ENCODE measurements around the gene DUOX1.

The DUOX1 gene

GRCh38 chr15:45128971-45129639, 689 bp upstream of the DUOX1 start:
- Histone ChIP-seq H3K4me1 (peaks cover 0 to 15% (median 7%) of the 10 kb centered on the region in 4 donors), H3K9me3 (no peaks in the 10 kb centered on the region), H3K36me3 (no peaks in the 10 kb centered on the region), H3K27ac (no peak overlapping the region), H3K4me3 (peak overlapping the region; percentile 22 to 34), H3K27me3 (peaks cover 3 to 64% of the 10 kb centered on the region in 2 donors)
- intact Hi-C loops (cut with DNase I; ENCODE audit: low total_unique reads): no loop called here
- TF ChIP-seq CTCF (IDR thresholded peaks at IDR 0.05): no peak
- no peak for DNase-seq

GRCh38 chr15:45130291-45131000, 652 bp downstream of the DUOX1 start:
- peaks cover 3 to 65% of the 10 kb centered on the region in 2 donors for H3K27me3 ChIP-seq
- H3K36me3 ChIP-seq: no peaks in the 10 kb centered on the region
- no peak for TF ChIP-seq CTCF (IDR thresholded peaks at IDR 0.05)
- no peak for DNase-seq
- H3K4me3 ChIP-seq: no peak overlapping the region
- H3K9me3 ChIP-seq: no peaks in the 10 kb centered on the region
- peaks cover 0 to 23% (median 11%) of the 10 kb centered on the region in 4 donors for H3K4me1 ChIP-seq
- no peak overlapping the region for H3K27ac ChIP-seq
- intact Hi-C loops (cut with DNase I; ENCODE audit: low total_unique reads): no loop called here

GRCh38 chr15:45131510-45131909, 1.7 kb downstream of the DUOX1 start:
- peaks cover 0 to 24% (median 11%) of the 10 kb centered on the region in 4 donors for H3K4me1 ChIP-seq
- H3K36me3 ChIP-seq: no peaks in the 10 kb centered on the region
- H3K4me3 ChIP-seq: no peak overlapping the region
- DNase-seq: no peak
- H3K27ac ChIP-seq: no peak overlapping the region
- H3K9me3 ChIP-seq: no peaks in the 10 kb centered on the region
- no peak for TF ChIP-seq CTCF (IDR thresholded peaks at IDR 0.05)
- peaks cover 3 to 71% of the 10 kb centered on the region in 2 donors for H3K27me3 ChIP-seq
- intact Hi-C loops (cut with DNase I; ENCODE audit: low total_unique reads): no loop called here

- Histone ChIP-seq H3K4me1 (peaks cover 0 to 24% (median 11%) of the 10 kb centered on the region in 4 donors), H3K27me3 (peaks cover 3 to 75% of the 10 kb centered on the region in 2 donors), H3K36me3 (no peaks in the 10 kb centered on the region), H3K27ac (no peak overlapping the region), H3K9me3 (no peaks in the 10 kb centered on the region), H3K4me3 (no peak overlapping the region)
- intact Hi-C loops (cut with DNase I; ENCODE audit: low total_unique reads): no loop called here
- no peak for DNase-seq
- TF ChIP-seq CTCF (IDR thresholded peaks at IDR 0.05): no peak
These were observed 3.2 kb downstream of the DUOX1 start for GRCh38 chr15:45132844-45133560.

GRCh38 chr15:45133561-45133920, 3.7 kb downstream of the DUOX1 start:
- H3K27ac ChIP-seq: no peak overlapping the region
- intact Hi-C loops (cut with DNase I; ENCODE audit: low total_unique reads): no loop called here
- no peak for TF ChIP-seq CTCF (IDR thresholded peaks at IDR 0.05)
- DNase-seq: no peak
- peaks cover 3 to 75% of the 10 kb centered on the region in 2 donors for H3K27me3 ChIP-seq
- H3K36me3 ChIP-seq: no peaks in the 10 kb centered on the region
- peaks cover 0 to 24% (median 11%) of the 10 kb centered on the region in 4 donors for H3K4me1 ChIP-seq
- H3K9me3 ChIP-seq: no peaks in the 10 kb centered on the region
- H3K4me3 ChIP-seq: no peak overlapping the region

All from tibial artery (tissue), 4 donors.